Head of caudate nucleus (tissue), 42 donors: ENCODE data around the gene SCGB3A1.
A peak's percentile ranks its signal among the peaks of the same experiment; 100 is the strongest.

Source experiments
- DNase-seq, 42 donors: peaks; one replicate each; pipeline versions ENCODE4 v3.0.0 to v3.0.0-alpha.2; 2020 to 2021; ENCODE audit warnings: mixed read lengths in 7 of 42
- intact Hi-C: fragments of 100-400 bp; cut with DNase I; formaldehyde crosslinking; loops from one replicate; pipeline ENCODE4 v1.15.0; 2022

Gene SCGB3A1

GRCh38 chr5:180608572-180609310, 17.4 kb upstream of the SCGB3A1 start:
- intact Hi-C loops, result no loop called here
- DNase-seq, result no peak

GRCh38 chr5:180607861-180608571, 16.7 kb upstream of the SCGB3A1 start:
- no peak for DNase-seq
- intact Hi-C loops, result no loop called here

GRCh38 chr5:180606215-180606785, 15.0 kb upstream of the SCGB3A1 start:
- DNase-seq, result no peak
- intact Hi-C loops, result no loop called here

- peak in 41 of 42 donors; percentile 25 to 85 (median 69) for DNase-seq
- intact Hi-C loops, result no loop called here
Observed at GRCh38 chr5:180605554-180606214, 14.4 kb upstream of the SCGB3A1 start.

- intact Hi-C loops, result no loop called here
Observed at GRCh38 chr5:180604271-180604670, 13.0 kb upstream of the SCGB3A1 start.

GRCh38 chr5:180603076-180603594, 11.8 kb upstream of the SCGB3A1 start:
- intact Hi-C loops, result no loop called here
- peak in 1 of 42 donors; percentile 1 for DNase-seq

More at GRCh38 chr5:180604271-180604670, 13.0 kb upstream of the SCGB3A1 start:
- DNase-seq, result peak in 1 of 42 donors; percentile 1

GRCh38 chr5:180602481-180603075, 11.3 kb upstream of the SCGB3A1 start:
- intact Hi-C loops, result no loop called here
- DNase-seq, result peak in 4 of 42 donors; percentile 1 to 13 (median 4)

- intact Hi-C loops, result no loop called here
- peak in 35 of 42 donors; percentile 20 to 85 (median 53) for DNase-seq
Observed at GRCh38 chr5:180601591-180602480, 10.5 kb upstream of the SCGB3A1 start.

- intact Hi-C loops, result no loop called here
- DNase-seq, result peak in 13 of 42 donors; percentile 1 to 32 (median 9)
Observed at GRCh38 chr5:180600554-180601041, 9.3 kb upstream of the SCGB3A1 start.

- intact Hi-C loops, result no loop called here
Observed at GRCh38 chr5:180599981-180600553, 8.8 kb upstream of the SCGB3A1 start.

GRCh38 chr5:180599590-180599914, 8.3 kb upstream of the SCGB3A1 start:
- peak in 10 of 42 donors; percentile 0 to 21 (median 4) for DNase-seq
- intact Hi-C loops, result no loop called here

More at GRCh38 chr5:180599981-180600553, 8.8 kb upstream of the SCGB3A1 start:
- DNase-seq, result peak in 15 of 42 donors; percentile 0 to 36 (median 9)

DNA sequence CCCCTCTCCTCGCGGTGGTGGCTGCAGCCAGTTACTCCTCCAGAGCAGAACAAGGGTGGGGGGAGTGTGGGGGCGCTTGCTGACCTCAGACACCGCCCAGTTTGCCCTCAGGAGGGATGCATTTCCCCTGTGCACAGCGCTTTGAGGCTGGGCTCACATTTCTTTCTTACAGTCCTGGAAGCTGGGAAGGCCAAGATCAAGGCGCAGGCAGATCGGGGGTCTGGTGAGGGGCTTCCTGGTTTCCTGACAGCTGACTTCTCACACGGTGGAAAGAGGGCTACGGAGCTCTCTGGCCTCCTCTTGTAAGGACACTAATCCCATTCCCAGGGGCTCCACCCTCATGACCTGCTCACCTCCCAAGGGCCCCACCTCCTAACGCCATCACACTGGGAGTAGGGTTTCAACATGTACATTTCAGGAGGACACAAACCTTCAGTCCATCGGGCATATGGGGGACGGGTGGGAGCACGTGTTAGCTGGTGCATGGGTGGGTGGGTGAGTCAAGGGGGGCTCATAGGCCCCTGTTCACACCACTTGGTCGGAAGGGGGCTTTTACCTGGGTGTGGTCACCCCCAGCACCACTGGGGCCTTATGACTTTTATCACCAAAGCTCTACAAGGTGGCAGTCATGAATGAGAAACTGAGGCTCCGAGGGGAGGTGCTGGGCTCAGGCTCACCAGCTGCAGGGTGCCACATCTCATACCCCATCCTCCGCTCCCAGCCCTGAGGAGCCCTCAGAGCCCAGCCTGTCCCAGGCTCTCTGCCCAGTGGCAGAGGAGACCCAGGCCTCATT, 7.7 kb upstream of the SCGB3A1 start:
- DNase-seq, result peak in 11 of 42 donors; percentile 0 to 34 (median 8)
- intact Hi-C loops, result no loop called here

GRCh38 chr5:180598316-180598701, 7.0 kb upstream of the SCGB3A1 start:
- intact Hi-C loops, result no loop called here
- peak in 6 of 42 donors; percentile 2 to 34 (median 7) for DNase-seq

- peak in 8 of 42 donors; percentile 0 to 11 (median 4) for DNase-seq
- intact Hi-C loops, result no loop called here
Observed at GRCh38 chr5:180596668-180597231, 5.5 kb upstream of the SCGB3A1 start.

DNA sequence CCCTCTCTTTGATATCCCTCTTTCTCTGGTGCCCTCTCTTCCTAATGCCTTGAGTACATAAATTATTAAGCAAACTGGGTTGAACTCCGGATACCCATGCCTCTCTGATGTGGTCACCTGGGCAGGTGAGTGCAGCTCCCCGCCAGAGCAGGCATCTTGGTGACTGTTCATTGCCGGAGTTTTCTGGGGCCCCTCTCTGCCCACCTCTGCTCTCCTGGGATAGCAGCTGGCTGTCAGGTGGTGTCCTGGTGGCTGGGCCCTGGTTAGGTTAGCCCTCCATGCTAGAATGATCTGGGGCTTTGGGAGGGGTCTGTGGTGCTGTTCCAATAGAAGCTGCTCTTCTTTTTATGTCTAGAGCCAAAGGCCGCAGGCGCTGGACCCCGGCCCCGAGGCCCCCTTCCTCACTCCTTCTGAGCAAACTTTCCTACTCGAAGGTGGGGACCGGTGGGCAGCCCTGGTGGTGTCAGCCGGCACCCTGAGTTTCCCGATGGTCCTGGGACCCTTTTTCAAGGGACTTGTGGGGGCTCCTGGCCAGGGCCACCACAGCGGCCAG, 4.9 kb upstream of the SCGB3A1 start:
- intact Hi-C loops, result no loop called here

More for the DNA sequence above, 4.9 kb upstream of the SCGB3A1 start:
- peak in 8 of 42 donors; percentile 0 to 42 (median 14) for DNase-seq
